AG10803 (cell line): ENCODE measurements around the gene IFITM1.
"Not testable (repeated sequence)": the region's sequence is repeated elsewhere in the genome, so short reads cannot be mapped to it uniquely, and the experiment has no call there.

Experiments
- DNase-seq: peaks from one replicate; pipeline ENCODE4 v3.0.0; 2010; ENCODE audit warnings: low read depth
- H3K4me3 ChIP-seq: 2 replicates; pipeline ENCODE4 v1.5.1; 2011; ENCODE audit warnings: mild to moderate bottlenecking, low read length, control low read depth
- CTCF ChIP-seq: conservative IDR thresholded peaks from 2 replicates; pipeline ENCODE4 v1.5.1; 2011; ENCODE audit warnings: mild to moderate bottlenecking, low read length, control low read depth, inconsistent platforms

IFITM1 gene

GRCh38 chr11:324156-324555 lies 10.3 kb downstream of the IFITM1 start:
- H3K4me3 ChIP-seq, result no peak overlapping the region
- no peak for TF ChIP-seq CTCF
- no peak for DNase-seq

DNA sequence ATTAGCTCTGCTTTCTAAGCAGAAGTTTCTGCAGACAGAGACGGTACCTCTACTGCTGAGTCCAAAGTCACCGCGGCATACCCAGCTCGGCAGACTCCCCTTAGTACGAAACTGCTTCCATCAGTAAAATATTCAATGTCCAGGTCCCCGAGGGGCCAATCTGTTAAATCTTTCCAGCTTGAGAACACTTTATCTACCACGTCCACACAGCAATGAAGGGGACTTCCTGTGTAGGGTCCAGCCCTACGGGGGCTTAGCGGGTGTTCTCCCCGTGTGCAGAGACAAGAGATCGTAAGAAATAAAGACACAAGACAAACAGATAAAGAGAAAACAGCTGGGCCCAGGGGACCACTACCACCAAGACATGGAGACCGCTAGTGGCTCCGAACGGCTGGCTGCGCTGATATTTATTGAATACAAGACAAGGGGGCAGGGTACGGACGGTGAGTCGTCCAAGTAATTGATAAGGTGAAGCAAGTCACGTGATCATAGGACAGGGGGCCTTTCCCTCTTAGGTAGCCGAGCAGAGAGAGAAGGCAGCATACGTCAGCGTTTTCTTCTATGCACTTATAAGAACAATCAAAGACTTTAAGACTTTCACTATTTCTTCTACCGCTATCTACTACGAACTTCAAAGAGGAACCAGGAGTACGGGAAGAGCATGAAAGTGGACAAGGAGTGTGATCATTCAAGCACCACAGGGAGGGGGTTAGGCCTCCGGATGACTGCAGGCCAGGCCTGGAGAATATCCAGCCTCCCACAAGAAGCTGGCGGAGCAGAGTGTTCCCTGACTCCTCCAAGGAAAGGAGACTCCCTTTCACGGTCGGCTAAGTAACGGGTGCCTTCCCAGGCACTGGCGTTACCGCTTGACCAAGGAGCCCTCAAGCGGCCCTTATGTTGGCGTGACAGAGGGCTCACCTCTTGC lies 11.0 kb downstream of the IFITM1 start:
- not testable (repeated sequence) for DNase-seq, H3K4me3 ChIP-seq

DNA sequence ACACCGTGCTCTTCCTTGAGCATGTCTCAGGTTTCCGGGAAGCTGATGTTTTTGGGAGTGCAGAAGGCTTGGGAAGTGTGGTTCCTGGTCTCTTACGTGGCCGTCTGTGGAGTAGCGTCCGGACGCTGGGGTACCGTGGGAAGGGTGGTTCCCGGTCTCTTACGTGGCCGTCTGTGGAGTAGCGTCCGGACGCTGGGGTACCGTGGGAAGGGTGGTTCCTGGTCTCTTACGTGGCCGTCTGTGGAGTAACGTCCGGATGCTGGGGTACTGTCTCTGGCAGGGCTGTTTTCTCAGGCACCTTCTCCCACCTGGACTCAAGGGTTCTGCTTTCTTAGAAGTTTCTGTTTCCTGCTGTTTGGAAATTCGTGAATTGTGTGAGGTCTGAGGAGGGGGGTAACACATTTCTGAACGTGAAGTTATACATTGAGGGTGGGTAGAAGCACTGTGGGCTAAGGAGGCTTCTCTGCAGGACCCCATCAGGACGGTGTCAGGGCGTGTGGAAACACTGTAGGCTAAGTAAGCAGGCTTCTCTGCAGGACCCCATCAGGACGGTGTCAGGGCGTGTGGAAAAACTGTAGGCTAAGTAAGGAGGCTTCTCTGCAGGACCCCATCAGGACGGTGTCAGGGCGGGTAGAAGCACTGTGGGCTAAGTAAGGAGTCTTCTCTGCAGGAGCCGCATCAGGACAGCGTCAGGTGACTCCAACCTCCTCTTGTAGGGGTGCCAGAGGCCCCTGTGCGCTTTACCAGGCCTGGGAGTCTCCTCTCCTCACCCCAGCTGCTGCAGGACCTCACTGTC lies 12.2 kb downstream of the IFITM1 start:
- H3K4me3 ChIP-seq, result no peak overlapping the region
- TF ChIP-seq CTCF, result no peak
- DNase-seq, result no peak

DNA sequence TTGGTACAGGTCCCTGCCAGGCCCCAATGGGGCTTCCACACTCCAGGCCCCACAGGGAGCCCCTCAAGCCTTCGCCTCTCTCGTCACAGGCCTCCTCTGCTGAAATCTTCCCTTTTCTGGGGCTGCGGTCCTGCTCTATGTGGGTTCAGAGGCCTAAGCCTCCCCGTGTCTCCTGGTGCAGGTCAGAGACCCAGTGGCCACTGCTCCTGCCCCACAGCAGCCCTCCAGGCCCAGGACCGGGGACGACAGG lies 12.7 kb downstream of the IFITM1 start:
- TF ChIP-seq CTCF, result no peak
- H3K4me3 ChIP-seq, result no peak overlapping the region
- no peak for DNase-seq

- TF ChIP-seq CTCF, result no peak
- DNase-seq, result no peak
- no peak overlapping the region for H3K4me3 ChIP-seq
Measured at GRCh38 chr11:326842-327580, 13.2 kb downstream of the IFITM1 start.

DNA sequence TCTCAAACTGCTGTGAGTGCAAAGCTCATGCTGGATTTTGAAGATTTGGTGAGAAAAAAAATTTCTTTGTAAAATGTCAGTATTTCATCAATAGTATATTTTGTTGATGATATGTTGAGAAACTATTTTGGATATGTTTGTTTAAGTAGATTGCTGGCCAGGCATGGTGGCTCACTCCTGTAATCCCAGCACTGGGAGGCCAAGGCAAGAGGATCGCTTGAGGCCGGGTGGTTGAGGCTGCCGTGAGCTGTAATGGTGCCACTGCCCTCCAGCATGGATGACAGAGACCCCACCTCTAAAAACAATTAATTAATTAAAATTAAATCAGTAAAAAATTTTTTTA lies 13.7 kb downstream of the IFITM1 start:
- TF ChIP-seq CTCF, result no peak
- DNase-seq, result no peak

DNA sequence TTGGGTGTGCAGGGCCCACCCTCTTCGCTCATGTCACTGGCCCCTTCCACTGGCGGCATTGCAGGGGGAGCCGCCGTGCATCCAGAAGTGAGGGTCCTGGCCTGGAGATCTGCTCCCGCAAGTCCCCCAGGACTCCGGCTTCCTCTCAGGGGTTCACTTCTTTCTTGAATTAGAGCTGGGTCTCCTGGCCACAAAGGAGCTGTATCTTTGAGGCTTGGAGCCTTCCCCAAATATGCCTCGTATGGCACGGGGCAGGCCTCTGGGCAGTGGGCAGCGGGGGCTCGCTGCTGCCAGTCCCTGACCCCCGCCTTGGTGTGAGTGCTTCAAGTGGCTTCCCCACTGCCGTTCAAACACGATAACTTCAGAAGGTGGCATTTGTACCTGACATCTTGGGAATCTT lies 14.2 kb downstream of the IFITM1 start:
- no peak for TF ChIP-seq CTCF
- DNase-seq, result no peak
- no peak overlapping the region for H3K4me3 ChIP-seq

More for the DNA sequence above, 13.7 kb downstream of the IFITM1 start:
- H3K4me3 ChIP-seq, result no peak overlapping the region

GRCh38 chr11:328516-329100 lies 14.8 kb downstream of the IFITM1 start:
- H3K4me3 ChIP-seq, DNase-seq: not testable (repeated sequence)
